ENCODE results near the gene TGFA.

- TF ChIP-seq CTCF (IDR thresholded peaks at IDR 0.05) (no peak), POLR2A (IDR thresholded peaks at IDR 0.05) (no peak), POLR2AphosphoS5 (IDR thresholded peaks at IDR 0.05) (no peak)
Observed at GRCh38 chr2:70460333-70460732, 93.3 kb downstream of the TGFA start.

Measured in transverse colon (tissue), 4 donors.